DMS 273 (cell line): Measurements from ENCODE around the gene LTO1.
"Not testable (repeated sequence)": the region's sequence is repeated elsewhere in the genome, so short reads cannot be mapped to it uniquely, and the experiment has no call there.

Experiments
- DNase-seq: peaks from one replicate; lab custom pipeline; 2025; ENCODE audit not compliant: unreplicated experiment; lab: John Stamatoyannopoulos, UW

LTO1 gene

DNA sequence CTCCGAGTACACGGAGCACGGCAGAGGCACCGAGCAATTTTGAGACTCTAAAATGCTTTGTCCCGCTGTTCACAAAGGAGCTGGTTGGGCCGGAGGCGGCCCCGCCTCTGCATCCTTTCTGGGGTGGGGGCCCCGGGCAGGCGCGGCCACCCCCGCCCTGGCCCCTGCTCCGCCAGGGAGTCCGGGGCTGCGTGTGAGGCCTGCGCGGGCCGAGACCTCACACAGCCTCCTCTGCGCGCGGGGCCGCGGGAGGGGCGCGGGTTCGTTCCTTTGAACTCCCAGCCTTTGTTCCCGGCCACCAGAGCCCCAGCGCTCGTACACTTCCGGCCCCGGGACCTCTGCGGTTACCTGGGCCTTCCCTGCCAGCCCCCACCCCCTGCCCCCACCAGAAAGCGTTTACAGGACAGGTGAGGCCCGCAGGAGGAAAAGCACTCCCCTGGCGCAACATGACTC is 27.1 kb upstream of the LTO1 start:
- DNase-seq = no peak

DNA sequence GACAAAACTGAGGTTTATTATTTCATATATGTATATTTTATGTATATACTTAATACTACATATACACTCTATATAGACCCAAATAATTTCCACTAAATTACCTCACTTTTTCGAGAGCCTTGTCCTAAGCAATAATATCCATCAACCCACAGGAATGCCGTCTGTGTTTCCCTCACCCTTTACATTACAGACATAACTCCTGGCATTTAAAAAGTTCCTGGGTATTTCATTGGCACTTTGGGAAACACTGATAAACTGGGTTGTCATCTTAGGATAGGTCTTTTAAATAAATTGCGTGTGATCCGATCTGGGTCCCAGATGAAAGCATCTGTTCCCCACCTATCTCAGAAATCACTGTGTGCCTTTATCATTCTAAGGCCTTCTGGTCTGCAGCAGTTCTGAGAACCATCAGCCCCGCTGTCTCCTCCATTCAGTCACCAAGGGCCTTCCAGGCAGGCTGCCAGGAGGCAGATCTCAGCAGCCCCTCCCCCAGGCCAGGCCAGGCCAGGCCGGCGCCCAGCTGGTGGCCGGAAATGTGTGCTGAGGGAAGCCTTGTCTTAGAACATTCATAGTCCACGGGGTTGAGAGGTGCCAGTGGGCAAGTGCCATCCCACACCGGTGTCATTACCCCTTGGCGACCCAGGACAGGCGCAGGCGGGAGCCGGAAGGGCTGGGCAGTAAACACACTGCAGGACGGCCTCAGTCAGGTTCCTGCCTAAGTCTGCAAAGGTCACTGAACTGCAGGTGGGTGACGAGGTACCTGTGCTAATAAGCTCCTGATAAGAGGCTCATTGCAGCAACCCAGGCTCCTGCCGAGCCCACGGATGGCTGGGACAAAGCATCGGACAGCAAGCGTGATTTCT is 25.4 kb upstream of the LTO1 start:
- peak; percentile 81 for DNase-seq

DNA sequence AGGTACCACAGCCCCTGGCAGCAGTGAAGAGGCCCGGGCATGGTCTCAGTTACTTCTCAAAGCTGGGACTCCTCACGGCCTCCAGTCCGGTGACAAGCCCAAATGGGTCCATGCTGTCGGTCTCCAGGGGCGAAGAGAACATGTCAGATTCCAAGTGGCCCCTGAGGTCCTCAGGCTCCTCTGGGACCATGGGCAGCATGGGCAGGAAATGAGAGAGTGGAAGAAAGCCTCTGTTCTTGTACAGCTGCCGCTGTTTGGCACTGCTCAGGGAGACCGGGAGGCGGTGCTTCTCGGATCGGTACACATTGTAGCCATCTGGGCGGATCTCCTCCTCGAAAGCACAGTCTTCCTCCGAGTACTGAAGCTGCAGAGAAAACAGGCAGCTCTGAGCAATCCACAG is 24.1 kb upstream of the LTO1 start:
- DNase-seq = peak; percentile 80

DNA sequence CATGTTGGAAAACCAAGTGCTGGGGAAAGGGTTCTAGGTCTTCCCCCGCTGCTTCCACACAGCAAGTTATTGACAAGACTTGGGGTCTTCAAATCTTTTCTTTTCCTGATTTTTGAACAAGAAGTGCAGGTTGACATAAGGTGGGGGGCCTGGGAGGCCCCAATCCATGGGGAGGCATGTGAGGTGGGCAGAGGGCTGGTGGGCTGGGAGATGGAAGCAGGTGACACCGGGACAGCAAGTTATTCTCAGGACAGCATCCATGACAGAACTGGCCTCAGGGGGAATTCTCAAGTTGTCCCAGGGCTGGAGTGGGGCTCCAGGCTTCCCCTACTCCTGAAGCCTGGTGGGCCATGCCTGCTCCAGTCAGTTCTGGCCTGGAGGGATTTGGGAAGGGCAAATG is 23.2 kb upstream of the LTO1 start:
- DNase-seq = no peak

DNA sequence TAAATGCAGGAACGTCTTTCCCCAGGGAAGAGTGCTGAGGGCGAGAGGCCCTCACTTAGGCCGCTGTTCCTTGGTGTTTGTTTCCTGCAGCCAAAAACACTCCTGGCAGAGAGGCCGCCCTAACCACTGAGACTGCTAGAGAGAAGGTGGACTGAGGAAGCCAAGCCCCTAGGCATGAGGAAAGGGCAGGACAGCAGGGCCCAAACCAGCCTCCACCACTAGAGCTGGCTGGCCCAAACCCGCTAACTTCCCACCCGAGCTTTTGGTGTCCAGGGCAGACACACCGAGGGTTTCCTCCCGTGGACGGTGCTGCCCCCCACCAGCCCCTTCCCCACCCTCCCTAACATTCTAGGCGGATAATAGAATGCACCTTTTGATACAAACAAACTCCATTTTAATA is 22.7 kb upstream of the LTO1 start:
- no peak for DNase-seq

DNA sequence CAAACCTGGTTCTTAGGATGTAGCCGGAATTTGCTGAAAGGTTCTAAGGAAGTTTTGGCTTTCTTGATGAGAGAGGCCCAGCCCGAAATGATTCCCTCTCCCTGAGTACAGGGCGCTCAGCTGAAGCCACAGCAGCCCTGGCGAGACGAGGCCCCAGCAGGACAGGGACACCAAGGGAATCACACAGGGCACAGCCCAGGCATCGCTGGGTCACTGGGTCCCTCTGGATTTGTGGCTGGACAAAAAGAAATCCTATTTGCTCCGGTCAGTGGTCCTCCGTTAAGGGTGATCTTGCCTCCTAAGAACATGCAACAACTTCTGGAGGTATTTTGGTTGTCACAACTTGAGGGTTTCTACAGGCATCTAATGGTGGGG is 22.3 kb upstream of the LTO1 start:
- no peak for DNase-seq

DNA sequence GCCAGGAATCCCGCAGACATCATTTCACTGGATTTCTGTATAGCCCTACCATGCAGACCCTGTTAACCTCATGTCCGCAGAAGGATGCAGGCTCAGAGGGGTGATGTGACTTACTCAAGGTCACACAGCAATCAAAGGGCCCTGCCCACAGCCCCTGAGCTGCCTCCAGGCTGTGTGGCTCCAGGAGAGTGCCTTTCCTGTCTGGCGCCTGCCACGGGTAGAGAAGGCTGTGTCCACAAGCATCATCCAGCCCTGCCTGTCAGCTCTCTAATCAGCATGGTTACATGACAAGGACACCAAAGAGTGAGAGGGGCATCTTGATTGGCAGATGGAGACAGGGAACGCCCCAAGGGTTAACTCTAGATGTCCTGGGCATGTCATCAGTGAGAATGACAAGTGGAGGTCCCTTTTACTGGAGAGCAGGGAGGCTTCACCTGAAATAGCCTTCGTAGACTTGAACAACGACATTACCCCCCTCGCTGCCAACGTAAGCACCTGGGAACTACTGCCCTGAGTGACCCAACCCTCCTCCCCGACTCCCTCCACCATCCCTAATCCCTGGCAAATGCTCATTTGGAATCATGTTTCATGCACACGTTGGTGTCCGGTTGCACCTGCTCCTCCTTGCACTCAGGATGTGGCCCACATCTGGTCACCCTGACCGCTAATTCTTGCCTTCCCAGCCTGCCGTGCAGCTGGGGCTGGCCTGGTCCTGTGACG is 21.8 kb upstream of the LTO1 start:
- peak; percentile 49 for DNase-seq

DNA sequence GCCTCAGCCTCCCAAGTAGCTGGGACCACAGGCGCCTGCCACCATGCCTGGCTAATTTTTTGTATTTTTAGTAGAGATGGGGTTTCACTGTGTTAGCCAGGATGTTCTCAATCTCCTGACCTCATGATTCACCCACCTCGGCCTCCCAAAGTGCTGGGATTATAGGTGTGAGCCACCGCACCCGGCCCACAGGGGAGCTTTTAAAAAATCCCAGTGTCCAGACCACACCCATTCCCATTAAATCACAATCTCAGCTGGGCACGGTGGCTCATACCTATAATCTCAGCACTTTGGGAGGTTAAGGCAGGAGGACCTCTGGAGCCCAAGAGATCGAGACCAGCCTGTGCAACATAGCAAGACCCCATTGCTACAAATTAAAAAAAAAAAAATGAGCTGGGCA is 20.8 kb upstream of the LTO1 start:
- DNase-seq = not testable (repeated sequence)

DNA sequence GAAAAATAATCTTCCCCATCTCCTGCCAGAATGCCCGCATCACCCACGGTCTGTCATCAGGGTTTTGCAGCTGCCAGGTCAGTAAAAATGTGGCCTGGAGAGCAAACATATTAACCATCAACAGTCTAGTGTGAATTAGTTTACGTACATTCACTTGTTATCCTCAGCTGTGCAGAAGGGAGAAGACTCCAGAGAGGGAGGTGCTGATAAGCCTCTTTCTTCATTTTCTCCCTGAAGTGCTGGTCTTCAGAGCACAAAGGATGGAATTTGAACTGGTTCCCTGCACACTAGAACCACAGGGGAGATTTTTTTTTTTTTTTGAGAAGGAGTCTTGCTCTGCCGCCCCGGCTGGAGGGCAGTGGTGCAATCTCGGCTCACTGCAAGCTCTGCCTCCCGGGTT is 20.4 kb upstream of the LTO1 start:
- DNase-seq = no peak

DNA sequence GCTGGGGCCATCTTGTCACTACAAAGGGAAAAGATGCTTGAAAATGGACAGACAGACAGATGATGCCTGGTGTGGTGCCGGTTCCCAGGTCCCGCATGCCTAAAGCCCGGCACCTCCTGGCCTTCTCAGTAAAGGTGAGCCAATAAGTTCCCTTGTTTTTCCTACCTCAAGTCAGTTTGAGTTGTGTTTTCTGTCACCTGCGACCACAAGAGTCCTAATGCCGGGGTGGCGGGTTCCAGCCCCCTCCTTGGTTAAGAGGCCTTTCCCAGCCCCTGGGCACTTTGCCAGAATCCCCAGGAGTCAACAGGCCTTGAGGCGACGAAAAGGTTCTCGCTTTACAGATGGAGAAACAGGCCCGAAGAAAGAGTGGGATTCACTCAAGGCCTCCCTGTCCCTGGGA is 19.6 kb upstream of the LTO1 start:
- DNase-seq = no peak

DNA sequence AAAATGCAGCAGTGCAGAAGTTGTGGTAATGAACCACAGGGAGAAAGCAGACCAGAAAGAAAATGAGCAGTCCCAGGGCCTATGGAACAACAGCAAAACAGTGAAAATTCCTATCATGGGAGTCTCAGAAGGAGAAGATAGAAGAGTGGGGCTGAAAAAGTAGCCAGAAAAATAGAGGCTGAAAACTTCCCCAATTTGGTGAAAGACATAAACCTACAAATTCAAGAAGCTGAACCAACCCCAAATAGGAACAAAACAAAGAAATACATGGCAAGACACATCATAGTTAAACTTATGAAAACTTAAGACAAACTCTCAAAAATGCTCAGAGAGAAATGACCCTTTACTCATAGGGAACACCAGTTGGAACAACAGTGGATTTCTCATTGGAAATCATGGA is 17.3 kb upstream of the LTO1 start:
- DNase-seq = no peak

DNA sequence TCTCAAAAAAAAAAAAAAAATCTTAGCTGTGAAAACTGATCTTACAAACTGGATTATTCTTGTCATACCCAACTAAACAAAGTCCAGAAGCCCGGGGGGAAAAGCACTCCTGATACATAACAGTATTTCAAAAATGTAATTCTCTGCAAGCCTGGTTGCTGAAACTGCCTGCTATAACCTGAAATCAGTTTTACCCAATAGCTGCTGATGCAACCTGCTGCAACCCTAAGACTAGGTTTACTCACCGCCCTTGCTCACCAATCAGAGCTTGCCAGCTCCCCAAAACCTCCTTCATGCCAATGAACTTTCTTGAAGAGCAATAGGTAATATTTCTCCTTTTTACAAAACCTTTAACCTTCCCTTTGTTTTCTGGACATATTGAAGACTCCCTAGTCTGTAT is 16.3 kb upstream of the LTO1 start:
- DNase-seq = no peak

DNA sequence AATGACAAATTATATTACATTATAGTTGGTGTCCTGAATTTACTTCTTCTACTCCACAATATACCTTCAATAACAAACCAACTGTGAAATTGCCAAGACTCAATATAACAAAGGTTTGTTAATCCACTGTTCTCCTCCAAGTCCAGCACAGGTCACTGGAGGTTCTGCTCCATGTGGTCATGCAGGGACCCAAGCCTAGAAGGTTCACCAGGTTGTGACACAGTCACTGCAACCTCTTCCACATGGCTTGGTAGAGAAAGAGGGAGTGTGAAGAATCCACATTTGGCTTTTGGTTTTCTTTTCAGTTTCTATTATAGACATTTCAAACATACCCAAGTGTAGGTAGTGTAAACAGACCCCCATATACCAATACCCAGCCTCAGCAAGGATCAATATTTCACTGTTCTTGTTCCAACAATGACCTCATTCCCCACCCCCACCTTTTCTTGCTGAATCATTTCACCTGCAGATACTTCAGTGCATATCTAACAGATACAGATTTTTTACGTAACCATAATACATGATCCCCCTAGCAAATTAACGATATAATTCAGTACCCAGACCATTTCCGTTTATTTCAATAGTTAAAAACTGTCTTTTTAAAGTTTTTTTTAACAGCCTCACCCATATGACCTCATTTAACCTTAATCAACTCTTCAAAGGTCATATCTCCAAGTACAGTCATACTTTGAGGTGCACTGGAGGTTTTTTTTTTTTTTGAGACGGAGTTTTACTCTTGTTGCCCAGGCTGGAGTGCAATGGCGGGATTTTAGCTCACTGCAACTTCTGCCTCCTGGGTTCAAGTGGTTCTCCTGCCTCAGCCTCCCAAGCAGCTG is 14.5 kb upstream of the LTO1 start:
- no peak for DNase-seq

DNA sequence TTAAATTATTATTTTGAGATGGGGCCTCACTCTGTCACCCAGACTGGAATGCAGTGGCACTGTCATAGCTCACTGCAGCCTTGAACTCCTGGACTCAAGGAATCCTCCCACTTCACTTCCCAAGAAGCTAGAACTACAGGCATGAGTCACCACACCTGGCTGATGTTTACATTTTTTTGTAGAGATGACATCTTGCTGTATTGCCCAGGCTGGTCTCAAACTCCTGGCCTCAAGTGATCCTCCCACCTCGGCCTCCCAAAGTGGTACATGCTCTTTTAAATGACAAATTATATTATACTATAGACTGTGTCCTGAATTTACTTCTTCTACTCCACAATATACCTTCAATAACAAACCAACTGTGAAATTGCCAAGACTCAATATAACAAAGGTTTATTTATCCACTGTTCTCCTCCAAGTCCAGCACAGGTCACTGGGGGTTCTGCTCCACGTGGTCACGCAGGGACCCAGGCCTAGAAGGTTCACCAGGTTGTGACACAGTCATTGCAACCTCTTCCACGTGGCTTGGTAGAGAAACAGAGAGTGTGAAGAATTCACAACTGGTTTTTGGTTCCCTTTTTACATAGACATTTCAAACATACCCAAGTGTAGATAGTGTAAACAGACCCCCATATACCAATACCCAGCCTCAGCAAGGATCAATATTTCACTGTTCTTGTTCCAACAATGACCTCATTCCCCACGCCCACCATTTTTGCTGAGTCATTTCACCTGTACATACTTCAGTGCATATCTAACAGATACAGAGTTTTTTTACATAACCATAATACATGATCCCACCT is 13.0 kb upstream of the LTO1 start:
- not testable (repeated sequence) for DNase-seq

DNA sequence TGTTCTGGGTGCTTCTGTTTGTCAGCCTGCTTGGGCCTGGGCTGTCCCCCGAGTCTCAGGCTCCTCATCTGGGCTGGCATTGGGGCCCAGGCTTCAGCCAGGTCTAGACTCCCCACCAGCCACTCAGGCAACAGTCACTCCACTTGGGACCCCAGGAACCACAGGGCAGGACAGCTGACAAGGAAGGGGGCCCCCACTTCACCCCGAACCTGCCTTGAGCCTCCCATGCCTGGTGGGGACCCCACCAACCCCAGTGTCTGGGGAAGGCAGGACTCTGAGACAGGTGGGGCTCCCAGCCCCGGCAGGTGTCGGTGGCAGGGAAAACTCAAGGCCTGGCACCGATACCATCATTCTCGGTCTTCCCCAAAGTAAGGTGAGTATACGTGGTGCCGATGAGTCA is 11.7 kb upstream of the LTO1 start:
- DNase-seq = no peak

DNA sequence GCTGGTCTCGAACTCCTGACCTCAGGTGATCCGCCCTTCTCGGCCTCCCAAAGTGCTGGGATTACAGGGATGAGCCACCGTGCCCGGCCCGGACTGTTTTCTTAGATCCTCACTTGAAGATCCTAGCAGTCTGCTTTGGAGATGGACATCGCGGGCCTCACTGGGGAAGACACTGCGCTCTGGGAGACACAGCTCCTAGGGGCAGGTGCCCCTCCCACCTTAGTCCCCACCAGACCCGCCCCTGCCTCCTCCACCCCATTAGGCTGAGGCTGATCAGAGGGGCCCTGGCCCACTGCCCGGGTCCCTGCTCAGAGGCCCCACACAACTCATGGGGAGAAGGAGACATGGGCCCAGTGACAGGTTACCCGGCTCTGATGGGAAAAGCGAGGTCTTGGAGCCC is 11.3 kb upstream of the LTO1 start:
- DNase-seq = no peak

DNA sequence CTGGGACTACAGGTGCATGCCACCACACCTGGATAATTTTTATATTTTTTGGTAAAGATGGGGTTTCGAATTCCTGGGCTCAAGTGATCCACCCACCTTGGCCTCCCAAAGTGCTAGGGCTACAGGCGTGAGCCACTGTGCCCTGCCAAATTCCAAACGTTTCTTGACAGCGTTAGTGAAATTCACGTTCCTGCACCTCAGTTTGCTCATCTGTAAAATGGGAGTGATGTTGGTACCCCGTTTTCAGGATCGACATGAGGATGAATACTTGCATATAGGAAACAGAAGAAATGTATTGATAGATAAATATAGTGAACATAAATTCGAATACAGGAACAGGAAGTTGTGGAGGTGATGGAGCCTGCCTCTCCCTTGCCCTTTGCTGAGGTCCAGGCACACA is 10.2 kb upstream of the LTO1 start:
- no peak for DNase-seq

DNA sequence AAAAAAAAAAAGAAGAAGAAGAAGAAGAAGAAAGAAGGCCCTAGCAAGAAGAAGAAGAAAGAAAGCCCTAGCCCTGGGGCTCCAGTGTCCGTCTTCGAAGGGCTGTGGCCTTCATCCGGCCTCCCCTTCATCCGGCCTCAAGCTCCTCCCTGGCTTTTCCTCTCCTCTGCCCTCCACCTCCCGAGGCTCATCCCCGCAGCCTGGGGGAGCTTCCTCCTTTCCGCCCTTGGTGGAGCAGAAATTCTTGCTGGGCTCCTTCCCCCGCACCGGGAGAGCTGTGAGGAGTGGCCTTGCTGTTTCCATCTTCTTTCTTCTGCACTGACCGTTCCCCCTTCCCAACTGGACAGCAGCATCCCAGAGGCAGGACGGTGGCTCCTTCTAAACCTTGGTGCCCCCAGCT is 9.5 kb upstream of the LTO1 start:
- no peak for DNase-seq

DNA sequence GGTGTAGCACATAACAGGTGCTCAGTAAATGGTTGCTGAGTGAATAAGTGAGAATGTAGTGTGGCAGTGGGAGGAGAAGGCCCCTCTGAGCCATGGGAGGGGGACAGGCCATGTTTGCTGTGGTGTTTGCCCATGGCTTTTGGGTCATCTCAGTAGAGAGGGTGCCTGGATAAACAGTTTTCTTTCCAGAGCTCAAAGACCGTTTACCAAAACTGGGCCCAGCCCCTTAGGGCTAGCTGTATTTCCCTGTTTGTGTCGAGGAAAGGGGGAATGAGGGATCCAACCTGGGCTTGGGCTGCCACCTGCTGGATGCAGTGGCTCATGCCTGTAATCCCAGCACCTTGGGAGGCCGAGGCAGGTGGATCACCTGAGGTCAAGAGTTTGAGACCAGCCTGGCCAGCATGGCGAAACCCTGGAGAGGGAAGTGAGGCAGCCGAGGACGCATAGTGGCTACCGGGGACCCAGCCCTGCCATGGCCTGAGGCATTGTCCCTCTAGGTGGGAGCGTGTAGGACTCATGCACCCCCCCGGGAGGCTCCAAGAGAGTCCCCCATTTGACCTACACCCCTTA is 8.7 kb upstream of the LTO1 start:
- peak; percentile 46 for DNase-seq

DNA sequence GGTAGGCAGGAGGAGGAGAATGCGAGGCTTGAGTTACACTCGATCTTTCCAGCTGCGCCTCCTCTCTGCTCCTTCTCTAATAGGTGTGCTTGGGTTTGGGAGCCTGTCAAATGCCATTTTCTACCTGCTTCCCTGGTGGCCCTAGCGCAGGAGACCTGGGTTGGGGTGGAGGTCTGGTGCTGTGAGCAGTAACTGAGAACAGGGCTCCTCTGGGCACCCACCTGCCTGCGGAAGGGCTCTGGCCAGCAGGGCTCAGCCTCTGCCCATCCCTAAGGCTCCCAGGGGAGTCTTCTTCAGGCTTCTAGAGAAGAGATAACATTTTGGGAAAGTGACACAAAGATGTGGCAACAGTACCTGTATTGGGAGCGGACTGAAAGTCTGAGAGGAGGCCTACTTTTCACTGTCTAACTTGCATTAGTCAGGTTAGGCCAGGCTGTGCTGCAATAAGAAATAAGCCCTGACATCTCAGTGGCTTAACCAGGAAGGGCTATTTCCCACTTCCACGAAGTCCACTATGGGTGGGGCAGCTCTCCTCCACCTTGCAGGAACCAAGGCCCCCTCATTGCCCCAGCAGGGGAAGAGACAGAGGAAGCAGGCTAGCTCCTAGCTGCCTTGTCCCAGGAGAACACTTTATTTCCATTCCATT is 7.7 kb upstream of the LTO1 start:
- DNase-seq = no peak
